OCI-LY7 (cell line): ENCODE measurements around the gene RPS16. TPM values are rescaled to one million over a fixed set of nuclear protein-coding genes. Genes with fewer than 3 reads are reported as not detected.
"Not testable (repeated sequence)": the region's sequence is repeated elsewhere in the genome, so short reads cannot be mapped to it uniquely, and the experiment has no call there.

Source experiments
- BruUV-seq: library from RNA; stranded (reverse); fragments of 400-500 nt; replicated peaks from 2 replicates; lab custom pipeline; 2021; lab: Mats Ljungman, UMichigan
- CTCF ChIA-PET: fragments of 300-600 bp; sonication (Branson Sonifier 250); formaldehyde crosslinking; loops from one replicate; lab custom pipeline; 2022; ENCODE audit warnings: antibody characterized with exemption; ENCODE audit not compliant: unreplicated experiment; lab: Charles Lee
- POLR2A ChIA-PET: fragments of 300-600 bp; sonication (Branson Sonifier 250); formaldehyde crosslinking; loops from one replicate; lab custom pipeline; 2022; ENCODE audit warnings: antibody characterized with exemption; lab: Charles Lee
- DNase-seq: peaks from one replicate; pipeline ENCODE4 v3.0.0-alpha.2; 2015; ENCODE audit warnings: low spot score
- H2AFZ ChIP-seq: fragments of 200-600 bp; sonication (generic), shearing (Covaris generic); 2 replicates; pipeline ENCODE4 v1.6.1; 2014; ENCODE audit warnings: mild to moderate bottlenecking, antibody characterized with exemption, low read length, moderate library complexity
- H3K27ac ChIP-seq: fragments of 200-600 bp; sonication (generic); 2 replicates; pipeline ENCODE4 v1.5.1; 2014; ENCODE audit warnings: mixed run types, low read depth, mild to moderate bottlenecking, moderate library complexity, low read length, inconsistent platforms; ENCODE audit not compliant: poor library complexity, severe bottlenecking
- H3K36me3 ChIP-seq: fragments of 200-600 bp; sonication (generic); 2 replicates; pipeline ENCODE4 v1.6.1; 2014; ENCODE audit warnings: mild to moderate bottlenecking, antibody characterized with exemption, low read length, moderate library complexity, mixed read lengths; ENCODE audit not compliant: insufficient read depth
- H3K4me1 ChIP-seq: fragments of 200-600 bp; sonication (generic); 2 replicates; pipeline ENCODE4 v1.5.1; 2014; ENCODE audit warnings: mild to moderate bottlenecking, low read length; ENCODE audit not compliant: insufficient read depth, poor library complexity, severe bottlenecking
- H3K4me2 ChIP-seq: fragments of 200-600 bp; sonication (generic); 2 replicates; pipeline ENCODE4 v1.6.1; 2014; ENCODE audit warnings: mild to moderate bottlenecking, low read length
- H3K4me3 ChIP-seq: fragments of 200-600 bp; sonication (generic); 2 replicates; pipeline ENCODE4 v1.5.1; 2014; ENCODE audit warnings: mild to moderate bottlenecking, low read depth, low read length; ENCODE audit not compliant: poor library complexity, severe bottlenecking
- H3K79me2 ChIP-seq: fragments of 200-600 bp; sonication (generic); 2 replicates; pipeline ENCODE4 v1.6.1; 2016; ENCODE audit warnings: low read depth, mild to moderate bottlenecking, low read length, moderate library complexity, mixed read lengths; ENCODE audit not compliant: insufficient read depth
- H3K9me2 ChIP-seq: fragments of 200-600 bp; sonication (generic); 2 replicates; pipeline ENCODE4 v1.6.1; 2016; ENCODE audit warnings: mild to moderate bottlenecking, low read length, mixed read lengths; ENCODE audit not compliant: insufficient read depth
- H3K9me3 ChIP-seq: fragments of 200-600 bp; sonication (generic); 2 replicates; pipeline ENCODE4 v1.6.1; 2014; ENCODE audit warnings: mild to moderate bottlenecking, mixed run types, low read length, mixed read lengths
- H4K20me1 ChIP-seq: fragments of 200-600 bp; sonication (generic); 2 replicates; pipeline ENCODE4 v1.6.1; 2014; ENCODE audit warnings: mild to moderate bottlenecking, antibody characterized with exemption, low read length, moderate library complexity, mixed read lengths; ENCODE audit not compliant: insufficient read depth
- EZH2phosphoT487 ChIP-seq: fragments of 200-600 bp; sonication (generic); IDR thresholded peaks from 2 replicates; pipeline ENCODE4 v1.6.1; 2018; ENCODE audit warnings: low read depth, borderline replicate concordance, mild to moderate bottlenecking, mixed run types, antibody characterized with exemption, low read length, moderate library complexity, mixed read lengths
- intact Hi-C: fragments of 100-400 bp; cut with micrococcal nuclease; formaldehyde crosslinking; loops from one replicate; pipeline ENCODE4 v1.10.0; 2022; ENCODE audit not compliant: unreplicated experiment
- total RNA-seq, 2 experiments: library from RNA; depleted of rRNA in 1 of 2; stranded (reverse); fragments of >200 nt in 1 of 2; shearing (Covaris generic) in 1 of 2; gene quantifications; 2 replicates each; pipeline ENCODE4 v1.2.3, GENCODE V29; 2014 to 2022
- TF ChIP-seq, protein P1 (sequence below): fragments of 200-600 bp; sonication (generic); conservative IDR thresholded peaks from 2 replicates; pipeline ENCODE4 v1.5.1; 2014; ENCODE audit warnings: mild to moderate bottlenecking, antibody characterized with exemption, low read length, moderate library complexity, mixed read lengths

Gene RPS16
- total RNA-seq, 2 experiments from 2014 or later = 634 to 3,661 TPM

DNA sequence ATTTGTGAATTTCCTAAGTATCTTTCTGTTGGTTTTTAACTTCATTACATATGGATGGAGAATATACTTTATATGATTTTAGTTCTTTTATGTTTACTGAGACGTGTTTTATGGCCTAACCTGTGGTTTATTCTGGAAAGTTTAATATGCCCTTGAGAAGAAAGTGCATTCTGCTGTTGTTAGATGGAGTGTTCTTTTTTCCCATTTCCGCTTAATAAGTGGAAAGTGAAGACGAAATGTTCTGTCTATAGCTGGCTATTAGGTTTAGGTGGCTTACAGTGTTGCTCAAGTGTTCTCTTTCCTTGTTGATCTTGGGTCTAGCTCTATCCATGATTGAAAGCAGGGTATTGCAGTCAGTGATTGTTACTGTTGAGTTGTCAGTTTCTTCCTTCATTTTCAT is 27.7 kb upstream of the RPS16 start:
- CTCF ChIA-PET = no interaction called here
- no TSS peak for BruUV-seq
- H3K4me3 ChIP-seq = no peak overlapping the region
- no peak for DNase-seq
- no peak overlapping the region for H3K4me2 ChIP-seq
- intact Hi-C loops = no loop called here
- peaks cover 90% of the 10 kb centered on the region for H3K36me3 ChIP-seq
- POLR2A ChIA-PET = interaction anchor here (0.6 kb wide), 1 partner anchor 521 kb away, joined by 4 read pairs; no protein-coding TSS in a partner anchor
- no peak overlapping the region for H3K27ac ChIP-seq
- TF ChIP-seq, protein P1, sequence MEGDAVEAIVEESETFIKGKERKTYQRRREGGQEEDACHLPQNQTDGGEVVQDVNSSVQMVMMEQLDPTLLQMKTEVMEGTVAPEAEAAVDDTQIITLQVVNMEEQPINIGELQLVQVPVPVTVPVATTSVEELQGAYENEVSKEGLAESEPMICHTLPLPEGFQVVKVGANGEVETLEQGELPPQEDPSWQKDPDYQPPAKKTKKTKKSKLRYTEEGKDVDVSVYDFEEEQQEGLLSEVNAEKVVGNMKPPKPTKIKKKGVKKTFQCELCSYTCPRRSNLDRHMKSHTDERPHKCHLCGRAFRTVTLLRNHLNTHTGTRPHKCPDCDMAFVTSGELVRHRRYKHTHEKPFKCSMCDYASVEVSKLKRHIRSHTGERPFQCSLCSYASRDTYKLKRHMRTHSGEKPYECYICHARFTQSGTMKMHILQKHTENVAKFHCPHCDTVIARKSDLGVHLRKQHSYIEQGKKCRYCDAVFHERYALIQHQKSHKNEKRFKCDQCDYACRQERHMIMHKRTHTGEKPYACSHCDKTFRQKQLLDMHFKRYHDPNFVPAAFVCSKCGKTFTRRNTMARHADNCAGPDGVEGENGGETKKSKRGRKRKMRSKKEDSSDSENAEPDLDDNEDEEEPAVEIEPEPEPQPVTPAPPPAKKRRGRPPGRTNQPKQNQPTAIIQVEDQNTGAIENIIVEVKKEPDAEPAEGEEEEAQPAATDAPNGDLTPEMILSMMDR = no peak
- TF ChIP-seq EZH2phosphoT487 = no peak
- no peak overlapping the region for H2AFZ ChIP-seq
- no peaks in the 10 kb centered on the region for H3K9me3 ChIP-seq
- no peaks in the 10 kb centered on the region for H4K20me1 ChIP-seq
- H3K9me2 ChIP-seq = no peaks in the 10 kb centered on the region
- H3K4me1 ChIP-seq = no peaks in the 10 kb centered on the region
- H3K79me2 ChIP-seq = no peaks in the 10 kb centered on the region

DNA sequence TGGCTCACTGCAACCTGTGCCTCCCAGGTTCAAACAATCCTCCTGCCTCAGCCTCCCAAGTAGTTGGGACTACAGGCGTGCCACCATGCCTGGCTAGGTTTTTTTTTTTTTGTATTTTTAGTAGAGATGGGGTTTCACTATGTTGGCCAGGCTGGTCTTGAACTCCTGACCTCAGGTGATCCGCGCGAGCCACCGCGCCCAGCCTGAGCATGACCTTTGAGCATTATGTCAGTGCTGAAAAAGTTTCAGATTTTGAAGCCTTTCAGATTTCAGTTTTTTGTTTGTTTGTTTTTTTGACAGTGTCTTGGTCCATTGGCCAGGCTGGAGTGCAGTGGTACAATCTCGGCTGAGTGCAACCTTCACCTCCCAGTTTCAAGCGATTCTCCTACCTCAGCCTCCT is 15.5 kb upstream of the RPS16 start:
- BruUV-seq, DNase-seq, H2AFZ ChIP-seq, intact Hi-C loops, CTCF ChIA-PET, H3K27ac ChIP-seq, H3K4me3 ChIP-seq, H3K4me2 ChIP-seq, H3K9me3 ChIP-seq, POLR2A ChIA-PET, H3K9me2 ChIP-seq, H4K20me1 ChIP-seq: not testable (repeated sequence)
- Histone ChIP-seq H3K36me3 (peaks cover 90% of the 10 kb centered on the region), H3K79me2 (peaks cover 85% of the 10 kb centered on the region), H3K4me1 (peaks cover 44% of the 10 kb centered on the region)

- Histone ChIP-seq H3K27ac (peak overlapping the region; percentile 72), H3K9me2 (no peaks in the 10 kb centered on the region), H3K4me3 (peak overlapping the region; percentile 92), H3K4me1 (peaks cover 44% of the 10 kb centered on the region), H2AFZ (no peak overlapping the region), H3K9me3 (no peaks in the 10 kb centered on the region), H4K20me1 (0 out of 2 replicates have a peak, but pooled peaks cover 7% of the 10 kb centered on the region), H3K36me3 (peaks cover 72% of the 10 kb centered on the region), H3K4me2 (peak overlapping the region; percentile 72), H3K79me2 (peaks cover 93% of the 10 kb centered on the region)
- CTCF ChIA-PET = interaction anchor here (0.9 kb wide), 1 partner anchor 13 kb away, joined by 3 read pairs; the partner anchor contains the start of gene RPS16
- peak; percentile 38 for DNase-seq
- POLR2A ChIA-PET = interaction anchor here (0.6 to 0.8 kb wide), 3 partner anchors 9 to 1426 kb away, joined by 3 to 4 read pairs (median 4); no protein-coding TSS in a partner anchor
- intact Hi-C loops = no loop called here
- TF ChIP-seq, protein P1 = no peak
- TF ChIP-seq EZH2phosphoT487 = no peak
- no TSS peak for BruUV-seq
Measured at GRCh38 chr19:39449116-39449797, 13.5 kb upstream of the RPS16 start.
